ENCODE measurements around the gene NTHL1. TPM values are rescaled to one million over a fixed set of nuclear protein-coding genes. Genes with fewer than 3 reads are reported as not detected.

Gene NTHL1
- total RNA-seq, 1 experiment from 2014 or later: 93.3 TPM

- DNase-seq (ENCODE audit: low spot score) (no peak), ATAC-seq (no peak)
- TF ChIP-seq ATF6 (CRISPR knock-in tag; IDR thresholded peaks at IDR 0.05): no peak
- no peak for TF ChIP-seq ZNF317 (CRISPR knock-in tag; IDR thresholded peaks at IDR 0.05; ENCODE audit: borderline replicate concordance, low read depth)
- TF ChIP-seq, protein P1, sequence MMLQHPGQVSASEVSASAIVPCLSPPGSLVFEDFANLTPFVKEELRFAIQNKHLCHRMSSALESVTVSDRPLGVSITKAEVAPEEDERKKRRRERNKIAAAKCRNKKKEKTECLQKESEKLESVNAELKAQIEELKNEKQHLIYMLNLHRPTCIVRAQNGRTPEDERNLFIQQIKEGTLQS (CRISPR knock-in tag; conservative IDR thresholded peaks at IDR 0.05): no peak
- TF ChIP-seq ZNF396 (CRISPR knock-in tag; IDR thresholded peaks at IDR 0.05; ENCODE audit: borderline replicate concordance): no peak
- TF ChIP-seq CTCF (IDR thresholded peaks at IDR 0.05): no peak
- TF ChIP-seq ETV6 (CRISPR knock-in tag; IDR thresholded peaks at IDR 0.05): no peak
- TF ChIP-seq GRHL2 (CRISPR knock-in tag; IDR thresholded peaks at IDR 0.05; ENCODE audit: insufficient replicate concordance, severe bottlenecking): no peak
- TF ChIP-seq, protein P2, sequence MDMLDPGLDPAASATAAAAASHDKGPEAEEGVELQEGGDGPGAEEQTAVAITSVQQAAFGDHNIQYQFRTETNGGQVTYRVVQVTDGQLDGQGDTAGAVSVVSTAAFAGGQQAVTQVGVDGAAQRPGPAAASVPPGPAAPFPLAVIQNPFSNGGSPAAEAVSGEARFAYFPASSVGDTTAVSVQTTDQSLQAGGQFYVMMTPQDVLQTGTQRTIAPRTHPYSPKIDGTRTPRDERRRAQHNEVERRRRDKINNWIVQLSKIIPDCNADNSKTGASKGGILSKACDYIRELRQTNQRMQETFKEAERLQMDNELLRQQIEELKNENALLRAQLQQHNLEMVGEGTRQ (CRISPR knock-in tag; IDR thresholded peaks at IDR 0.05): no peak
- TF ChIP-seq IRF1 (CRISPR knock-in tag; IDR thresholded peaks at IDR 0.05): no peak
- TF ChIP-seq ZNF423 (CRISPR knock-in tag; IDR thresholded peaks at IDR 0.05): no peak
- no peak for TF ChIP-seq ATF1 (CRISPR knock-in tag; IDR thresholded peaks at IDR 0.05)
- TF ChIP-seq, protein P3, sequence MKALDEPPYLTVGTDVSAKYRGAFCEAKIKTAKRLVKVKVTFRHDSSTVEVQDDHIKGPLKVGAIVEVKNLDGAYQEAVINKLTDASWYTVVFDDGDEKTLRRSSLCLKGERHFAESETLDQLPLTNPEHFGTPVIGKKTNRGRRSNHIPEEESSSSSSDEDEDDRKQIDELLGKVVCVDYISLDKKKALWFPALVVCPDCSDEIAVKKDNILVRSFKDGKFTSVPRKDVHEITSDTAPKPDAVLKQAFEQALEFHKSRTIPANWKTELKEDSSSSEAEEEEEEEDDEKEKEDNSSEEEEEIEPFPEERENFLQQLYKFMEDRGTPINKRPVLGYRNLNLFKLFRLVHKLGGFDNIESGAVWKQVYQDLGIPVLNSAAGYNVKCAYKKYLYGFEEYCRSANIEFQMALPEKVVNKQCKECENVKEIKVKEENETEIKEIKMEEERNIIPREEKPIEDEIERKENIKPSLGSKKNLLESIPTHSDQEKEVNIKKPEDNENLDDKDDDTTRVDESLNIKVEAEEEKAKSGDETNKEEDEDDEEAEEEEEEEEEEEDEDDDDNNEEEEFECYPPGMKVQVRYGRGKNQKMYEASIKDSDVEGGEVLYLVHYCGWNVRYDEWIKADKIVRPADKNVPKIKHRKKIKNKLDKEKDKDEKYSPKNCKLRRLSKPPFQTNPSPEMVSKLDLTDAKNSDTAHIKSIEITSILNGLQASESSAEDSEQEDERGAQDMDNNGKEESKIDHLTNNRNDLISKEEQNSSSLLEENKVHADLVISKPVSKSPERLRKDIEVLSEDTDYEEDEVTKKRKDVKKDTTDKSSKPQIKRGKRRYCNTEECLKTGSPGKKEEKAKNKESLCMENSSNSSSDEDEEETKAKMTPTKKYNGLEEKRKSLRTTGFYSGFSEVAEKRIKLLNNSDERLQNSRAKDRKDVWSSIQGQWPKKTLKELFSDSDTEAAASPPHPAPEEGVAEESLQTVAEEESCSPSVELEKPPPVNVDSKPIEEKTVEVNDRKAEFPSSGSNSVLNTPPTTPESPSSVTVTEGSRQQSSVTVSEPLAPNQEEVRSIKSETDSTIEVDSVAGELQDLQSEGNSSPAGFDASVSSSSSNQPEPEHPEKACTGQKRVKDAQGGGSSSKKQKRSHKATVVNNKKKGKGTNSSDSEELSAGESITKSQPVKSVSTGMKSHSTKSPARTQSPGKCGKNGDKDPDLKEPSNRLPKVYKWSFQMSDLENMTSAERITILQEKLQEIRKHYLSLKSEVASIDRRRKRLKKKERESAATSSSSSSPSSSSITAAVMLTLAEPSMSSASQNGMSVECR (CRISPR knock-in tag; IDR thresholded peaks at IDR 0.05; ENCODE audit: borderline replicate concordance): no peak
- no peak for TF ChIP-seq FOXP1 (CRISPR knock-in tag; IDR thresholded peaks at IDR 0.05; ENCODE audit: borderline replicate concordance)
- POLR2A ChIA-PET: no interaction called here
- Mint-ChIP-seq H3K36me3 (no peaks in the 10 kb centered on the region), H3K27me3 (ENCODE audit: low read depth) (peaks cover 8% of the 10 kb centered on the region), H3K4me1 (0 out of 2 replicates have a peak, but pooled peaks cover 2% of the 10 kb centered on the region), H3K9me3 (no peaks in the 10 kb centered on the region), H3K27ac (peak overlapping the region; percentile 63; the same call in 1 of the 2 replicates), H3K4me3 (no peak overlapping the region)
- CTCF ChIA-PET: interaction anchor here (0.8 to 2.4 kb wide), 7 partner anchors 9 to 108 kb away, joined by 3 to 11 read pairs (median 6); partner anchors contain the start of genes NPW, NTHL1 and TSC2
Measured at GRCh38 chr16:2032285-2033056, 15.2 kb downstream of the NTHL1 start.
